ENCODE measurements around the gene KLK12.

KLK12 gene

DNA sequence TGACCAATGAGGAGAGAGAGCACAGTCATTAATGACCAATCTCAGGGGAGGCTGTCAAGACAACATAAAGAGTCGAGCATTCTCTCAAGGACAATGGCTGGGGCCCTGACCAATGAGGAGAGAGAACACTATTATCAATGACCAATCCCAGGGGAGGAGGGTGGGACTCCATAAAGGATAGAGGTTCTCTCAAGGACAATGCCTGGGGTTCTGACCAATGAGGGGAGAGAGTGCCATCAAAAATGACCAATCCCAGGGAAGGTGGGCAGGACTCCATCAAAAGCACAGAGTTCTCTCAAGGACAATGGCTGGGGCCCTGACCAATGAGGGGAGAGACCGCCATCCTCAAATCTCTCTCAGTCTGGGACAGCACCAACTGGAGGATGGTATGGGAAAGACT lies 5.1 kb downstream of the KLK12 start:
- TF ChIP-seq, protein P1, sequence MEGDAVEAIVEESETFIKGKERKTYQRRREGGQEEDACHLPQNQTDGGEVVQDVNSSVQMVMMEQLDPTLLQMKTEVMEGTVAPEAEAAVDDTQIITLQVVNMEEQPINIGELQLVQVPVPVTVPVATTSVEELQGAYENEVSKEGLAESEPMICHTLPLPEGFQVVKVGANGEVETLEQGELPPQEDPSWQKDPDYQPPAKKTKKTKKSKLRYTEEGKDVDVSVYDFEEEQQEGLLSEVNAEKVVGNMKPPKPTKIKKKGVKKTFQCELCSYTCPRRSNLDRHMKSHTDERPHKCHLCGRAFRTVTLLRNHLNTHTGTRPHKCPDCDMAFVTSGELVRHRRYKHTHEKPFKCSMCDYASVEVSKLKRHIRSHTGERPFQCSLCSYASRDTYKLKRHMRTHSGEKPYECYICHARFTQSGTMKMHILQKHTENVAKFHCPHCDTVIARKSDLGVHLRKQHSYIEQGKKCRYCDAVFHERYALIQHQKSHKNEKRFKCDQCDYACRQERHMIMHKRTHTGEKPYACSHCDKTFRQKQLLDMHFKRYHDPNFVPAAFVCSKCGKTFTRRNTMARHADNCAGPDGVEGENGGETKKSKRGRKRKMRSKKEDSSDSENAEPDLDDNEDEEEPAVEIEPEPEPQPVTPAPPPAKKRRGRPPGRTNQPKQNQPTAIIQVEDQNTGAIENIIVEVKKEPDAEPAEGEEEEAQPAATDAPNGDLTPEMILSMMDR (IDR thresholded peaks at IDR 0.05; ENCODE audit: unreplicated experiment in 3 of 3): no peak
- no peak overlapping the region for H3K27ac Mint-ChIP-seq
- H3K27me3 Mint-ChIP-seq (ENCODE audit: low read depth): peaks cover 36% of the 10 kb centered on the region
- H3K4me1 Mint-ChIP-seq: peaks cover 5% of the 10 kb centered on the region
- no peak overlapping the region for H3K4me3 Mint-ChIP-seq
- H3K9me3 Mint-ChIP-seq: no peaks in the 10 kb centered on the region
- H3K36me3 Mint-ChIP-seq (ENCODE audit: low read depth): no peaks in the 10 kb centered on the region

DNA sequence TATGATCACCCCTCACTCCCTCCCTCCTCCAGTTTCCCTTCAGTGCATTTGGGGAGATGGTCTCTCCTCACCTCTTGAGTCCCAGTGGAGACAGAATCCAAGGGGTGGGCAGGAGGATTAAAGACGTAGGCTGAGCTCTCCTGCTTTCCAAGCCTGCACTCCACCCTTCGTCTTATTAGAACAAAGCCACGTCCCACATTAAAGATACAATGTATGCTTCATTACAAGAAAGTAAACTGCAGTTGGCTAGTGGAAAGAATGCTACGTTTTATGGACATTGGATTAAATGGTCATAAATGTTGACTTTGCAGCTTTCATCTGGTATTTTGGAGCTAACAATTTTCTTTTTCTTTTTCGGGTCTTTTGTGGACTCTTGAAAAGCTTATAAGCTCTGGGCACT lies 6.9 kb downstream of the KLK12 start:
- no peaks in the 10 kb centered on the region for H3K36me3 Mint-ChIP-seq (ENCODE audit: low read depth)
- no peak overlapping the region for H3K27ac Mint-ChIP-seq
- peaks cover 32% of the 10 kb centered on the region for H3K27me3 Mint-ChIP-seq (ENCODE audit: low read depth)
- H3K4me1 Mint-ChIP-seq: peaks cover 5% of the 10 kb centered on the region
- TF ChIP-seq, protein P1 (IDR thresholded peaks at IDR 0.05; ENCODE audit: unreplicated experiment in 3 of 3): no peak
- no peaks in the 10 kb centered on the region for H3K9me3 Mint-ChIP-seq
- H3K4me3 Mint-ChIP-seq: no peak overlapping the region

DNA sequence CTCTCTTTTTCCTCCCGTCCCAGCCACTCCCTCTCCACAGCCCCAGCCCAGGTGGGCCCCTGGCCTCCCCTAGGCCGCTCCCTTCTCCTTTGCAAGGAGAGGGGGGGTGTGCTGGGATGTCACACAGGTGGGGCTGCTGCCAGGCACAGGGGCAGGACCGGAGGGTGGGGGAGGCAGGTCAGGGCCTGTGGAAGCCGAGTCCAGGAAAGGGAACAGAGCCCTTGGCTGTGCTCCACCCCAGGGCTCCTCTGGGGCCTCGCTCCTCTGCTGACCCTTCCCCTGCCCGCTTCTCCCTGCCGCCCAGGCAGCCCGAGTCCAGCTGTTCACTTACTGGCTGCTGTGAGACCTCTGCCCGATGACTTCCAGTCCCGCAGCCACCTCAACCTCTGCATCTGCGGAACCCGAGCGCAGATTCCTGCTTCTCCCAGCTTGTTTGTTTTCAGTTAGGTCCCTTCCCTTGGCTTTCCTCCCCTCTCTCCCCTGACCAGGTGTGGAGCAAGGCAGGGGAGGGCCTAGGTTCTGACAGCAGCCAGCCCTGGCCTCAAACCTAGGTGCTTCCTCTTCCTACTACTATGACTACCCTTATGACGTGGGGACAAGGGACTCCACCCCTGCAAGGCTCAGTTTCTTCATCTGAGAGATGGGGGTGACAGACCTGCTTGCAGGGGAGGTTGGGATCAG lies 7.5 kb downstream of the KLK12 start:
- Mint-ChIP-seq H3K4me1 (peaks cover 5% of the 10 kb centered on the region), H3K4me3 (no peak overlapping the region), H3K36me3 (ENCODE audit: low read depth) (no peaks in the 10 kb centered on the region), H3K9me3 (no peaks in the 10 kb centered on the region), H3K27me3 (ENCODE audit: low read depth) (peaks cover 38% of the 10 kb centered on the region), H3K27ac (no peak overlapping the region)
- TF ChIP-seq, protein P1 (IDR thresholded peaks at IDR 0.05; ENCODE audit: unreplicated experiment in 3 of 3): no peak

DNA sequence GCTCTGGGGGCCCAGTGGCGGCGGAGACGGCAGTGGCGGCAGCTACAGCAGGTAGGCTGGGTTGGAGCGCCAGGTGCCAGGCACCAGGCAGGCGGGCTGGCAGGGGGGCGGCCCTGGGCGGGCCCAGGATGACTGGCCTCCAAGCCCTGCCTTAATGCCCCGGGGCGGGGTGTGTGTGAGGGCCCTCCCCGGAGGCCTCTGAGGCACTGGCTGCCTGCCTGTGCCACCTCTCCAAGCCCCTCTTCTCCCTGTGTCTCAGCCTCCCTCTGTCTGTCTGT lies 8.3 kb downstream of the KLK12 start, which contains the start of gene KLK11:
Gene KLK11, minus strand, starts transcription at position 63 of the 278 bp plus-strand sequence. CDS start 985 bp downstream, outside the sequence.
- TF ChIP-seq, protein P1 (IDR thresholded peaks at IDR 0.05; ENCODE audit: unreplicated experiment in 3 of 3): no peak
- Mint-ChIP-seq H3K4me1 (peaks cover 5% of the 10 kb centered on the region), H3K9me3 (no peaks in the 10 kb centered on the region), H3K27me3 (ENCODE audit: low read depth) (peaks cover 35% of the 10 kb centered on the region), H3K36me3 (ENCODE audit: low read depth) (no peaks in the 10 kb centered on the region), H3K4me3 (no peak within 1 kb of the TSS), H3K27ac (no peak within 1 kb of the TSS)

DNA sequence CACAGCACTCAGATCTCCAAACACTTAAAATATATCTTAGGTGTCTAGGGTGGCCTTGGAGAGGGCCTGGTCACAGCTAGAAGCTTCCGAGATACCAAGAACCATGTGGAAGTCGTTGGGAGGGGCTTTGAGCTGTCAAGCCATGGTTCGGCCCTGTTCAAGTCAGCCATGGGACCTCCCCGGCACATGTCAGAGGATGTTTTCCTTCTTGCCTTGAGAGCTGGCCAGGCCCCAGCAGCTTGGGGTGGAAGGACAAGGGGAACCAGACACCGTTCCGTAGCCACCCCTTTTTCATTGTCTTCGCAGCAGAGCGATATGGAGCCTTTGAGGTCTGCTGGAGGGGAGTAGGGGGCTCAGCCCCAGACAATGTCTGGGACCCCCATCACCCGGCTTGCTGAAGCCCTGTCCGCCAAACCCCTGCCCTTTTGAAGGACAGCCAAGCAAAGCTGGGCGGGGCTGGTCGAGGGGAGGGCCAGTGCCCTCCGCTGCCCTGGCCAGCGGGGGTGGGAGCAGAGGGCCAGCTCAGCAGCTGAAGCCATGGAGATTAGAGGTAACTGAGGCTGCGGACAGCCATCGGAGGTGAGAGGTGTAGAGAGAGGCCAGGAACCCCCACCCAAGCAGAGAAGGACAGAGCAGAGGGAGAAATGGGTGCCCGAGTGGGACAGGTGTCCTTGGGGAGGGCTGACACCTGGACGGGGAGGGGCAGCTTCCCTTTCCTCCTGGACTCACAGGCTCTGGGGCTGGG lies 8.8 kb downstream of the KLK12 start:
- peaks cover 5% of the 10 kb centered on the region for H3K4me1 Mint-ChIP-seq
- H3K27me3 Mint-ChIP-seq (ENCODE audit: low read depth): peaks cover 35% of the 10 kb centered on the region

More for the DNA sequence above, 8.8 kb downstream of the KLK12 start:
- Mint-ChIP-seq H3K27ac (no peak overlapping the region), H3K36me3 (ENCODE audit: low read depth) (no peaks in the 10 kb centered on the region), H3K9me3 (no peaks in the 10 kb centered on the region), H3K4me3 (no peak overlapping the region)
- TF ChIP-seq, protein P1 (IDR thresholded peaks at IDR 0.05; ENCODE audit: unreplicated experiment in 3 of 3): no peak
